Measurements from ENCODE around the gene ACER1.

DNA sequence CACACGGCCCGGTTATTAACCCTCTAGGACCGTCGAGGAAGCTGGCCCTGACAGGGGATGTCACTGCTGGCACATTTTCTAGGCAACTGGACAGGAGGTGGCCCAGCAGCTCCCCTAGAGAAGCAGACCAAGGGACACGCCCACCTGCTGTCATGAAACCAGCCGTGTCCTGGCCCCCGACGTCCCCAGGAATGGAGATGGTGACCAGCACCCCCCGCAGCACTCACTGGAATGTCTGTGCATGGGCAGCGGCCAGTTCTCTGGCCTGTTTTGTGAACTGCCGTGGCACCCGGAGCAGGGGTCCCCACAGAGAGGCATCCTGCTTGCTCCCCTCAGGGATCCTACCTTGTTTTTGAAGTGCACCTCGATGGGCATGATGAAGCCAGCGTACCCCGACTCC is 71.5 kb downstream of the ACER1 start:
- TF ChIP-seq, protein P1, sequence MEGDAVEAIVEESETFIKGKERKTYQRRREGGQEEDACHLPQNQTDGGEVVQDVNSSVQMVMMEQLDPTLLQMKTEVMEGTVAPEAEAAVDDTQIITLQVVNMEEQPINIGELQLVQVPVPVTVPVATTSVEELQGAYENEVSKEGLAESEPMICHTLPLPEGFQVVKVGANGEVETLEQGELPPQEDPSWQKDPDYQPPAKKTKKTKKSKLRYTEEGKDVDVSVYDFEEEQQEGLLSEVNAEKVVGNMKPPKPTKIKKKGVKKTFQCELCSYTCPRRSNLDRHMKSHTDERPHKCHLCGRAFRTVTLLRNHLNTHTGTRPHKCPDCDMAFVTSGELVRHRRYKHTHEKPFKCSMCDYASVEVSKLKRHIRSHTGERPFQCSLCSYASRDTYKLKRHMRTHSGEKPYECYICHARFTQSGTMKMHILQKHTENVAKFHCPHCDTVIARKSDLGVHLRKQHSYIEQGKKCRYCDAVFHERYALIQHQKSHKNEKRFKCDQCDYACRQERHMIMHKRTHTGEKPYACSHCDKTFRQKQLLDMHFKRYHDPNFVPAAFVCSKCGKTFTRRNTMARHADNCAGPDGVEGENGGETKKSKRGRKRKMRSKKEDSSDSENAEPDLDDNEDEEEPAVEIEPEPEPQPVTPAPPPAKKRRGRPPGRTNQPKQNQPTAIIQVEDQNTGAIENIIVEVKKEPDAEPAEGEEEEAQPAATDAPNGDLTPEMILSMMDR (IDR thresholded peaks at IDR 0.05; ENCODE audit: low read depth, low read length), result no peak
- no peak for TF ChIP-seq EZH2phosphoT487 (IDR thresholded peaks at IDR 0.05; ENCODE audit: low read depth)
